ENCODE results near the gene KDM1B. TPM values are rescaled to one million over a fixed set of nuclear protein-coding genes. Genes with fewer than 3 reads are reported as not detected.
"Not testable (repeated sequence)": the region's sequence is repeated elsewhere in the genome, so short reads cannot be mapped to it uniquely, and the experiment has no call there.

KDM1B gene
- total RNA-seq, 1 experiment from 2014 or later, result 47.2 TPM

DNA sequence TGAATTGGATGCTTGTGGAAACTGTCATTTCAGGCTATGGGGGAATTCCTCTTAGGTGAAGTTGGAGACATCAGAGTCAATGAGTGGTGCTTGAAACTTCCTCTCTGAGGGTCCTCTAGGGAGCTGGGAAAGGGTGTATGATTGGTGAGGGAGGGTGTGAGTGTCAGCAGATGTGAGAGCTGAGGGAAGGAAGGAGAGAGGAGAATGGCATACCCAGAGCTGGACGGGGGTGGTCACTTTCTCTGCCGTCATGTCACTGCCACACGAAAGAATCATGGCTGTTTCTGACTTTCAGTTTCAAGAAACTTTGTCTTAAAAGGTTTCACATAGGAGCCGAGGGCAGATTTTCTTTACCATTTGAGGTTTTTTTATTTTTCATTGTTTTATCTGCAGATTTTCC, 58.8 kb downstream of the KDM1B start:
- H3K4me1 ChIP-seq (ENCODE audit: low read length), result peaks cover 43% of the 10 kb centered on the region
- peak overlapping the region; percentile 86 for H3K27ac ChIP-seq (ENCODE audit: low read length)
- H3K79me2 ChIP-seq (ENCODE audit: low read length), result no peaks in the 10 kb centered on the region
- no peaks in the 10 kb centered on the region for H3K9me3 ChIP-seq (ENCODE audit: low read length)
- DNase-seq, result no peak
- H3K27me3 ChIP-seq (ENCODE audit: low read length), result no peaks in the 10 kb centered on the region
- H3K9ac ChIP-seq (ENCODE audit: low read length), result no peak overlapping the region
- H4K20me1 ChIP-seq (ENCODE audit: insufficient read depth, low read depth, low read length), result no peaks in the 10 kb centered on the region
- H3K4me2 ChIP-seq (ENCODE audit: low read depth, low read length, poor library complexity, severe bottlenecking), result no peak overlapping the region
- peaks cover 13% of the 10 kb centered on the region for H3K36me3 ChIP-seq (ENCODE audit: insufficient read depth, low read length)
- H3K4me3 ChIP-seq (ENCODE audit: low read length), result no peak overlapping the region
- no peaks in the 10 kb centered on the region for H3K9me2 ChIP-seq (replicated peaks; ENCODE audit: insufficient read depth, low read length)
- no peak overlapping the region for H2AFZ ChIP-seq (ENCODE audit: low read length)

DNA sequence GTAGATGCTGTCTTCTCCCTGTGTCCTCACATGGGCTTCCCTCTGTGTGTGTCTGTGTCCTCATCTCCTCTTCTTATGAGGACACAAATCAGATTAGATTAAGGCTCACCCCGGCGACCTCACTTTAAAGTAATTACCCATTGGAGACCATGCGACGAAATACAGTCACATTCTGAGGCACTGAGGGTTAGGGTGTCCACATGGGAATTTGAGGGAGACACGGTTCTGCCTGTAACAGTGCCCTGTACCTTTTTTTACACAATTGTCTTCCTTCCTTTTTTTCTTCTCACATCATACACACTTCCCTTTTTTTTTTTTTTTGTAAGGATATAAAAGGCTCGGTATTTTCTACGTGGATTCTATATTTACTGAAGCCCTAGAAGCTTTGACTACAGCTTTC, 60.2 kb downstream of the KDM1B start:
- peaks cover 18% of the 10 kb centered on the region for H3K36me3 ChIP-seq (ENCODE audit: insufficient read depth, low read length)
- peak overlapping the region; percentile 25; the same call in 1 of the 2 replicates for H3K4me3 ChIP-seq (ENCODE audit: low read length)
- DNase-seq, result peak; percentile 82
- peak overlapping the region; percentile 86 for H3K27ac ChIP-seq (ENCODE audit: low read length)
- H3K79me2 ChIP-seq (ENCODE audit: low read length), result no peaks in the 10 kb centered on the region
- H3K9ac ChIP-seq (ENCODE audit: low read length), result peak overlapping the region; percentile 23
- H3K9me2 ChIP-seq (replicated peaks; ENCODE audit: insufficient read depth, low read length), result no peaks in the 10 kb centered on the region
- H3K4me1 ChIP-seq (ENCODE audit: low read length), result peaks cover 43% of the 10 kb centered on the region
- no peak overlapping the region for H2AFZ ChIP-seq (ENCODE audit: low read length)
- no peaks in the 10 kb centered on the region for H3K9me3 ChIP-seq (ENCODE audit: low read length)
- no peaks in the 10 kb centered on the region for H3K27me3 ChIP-seq (ENCODE audit: low read length)
- no peaks in the 10 kb centered on the region for H4K20me1 ChIP-seq (ENCODE audit: insufficient read depth, low read depth, low read length)
- peak overlapping the region; percentile 57 for H3K4me2 ChIP-seq (ENCODE audit: low read depth, low read length, poor library complexity, severe bottlenecking)

DNA sequence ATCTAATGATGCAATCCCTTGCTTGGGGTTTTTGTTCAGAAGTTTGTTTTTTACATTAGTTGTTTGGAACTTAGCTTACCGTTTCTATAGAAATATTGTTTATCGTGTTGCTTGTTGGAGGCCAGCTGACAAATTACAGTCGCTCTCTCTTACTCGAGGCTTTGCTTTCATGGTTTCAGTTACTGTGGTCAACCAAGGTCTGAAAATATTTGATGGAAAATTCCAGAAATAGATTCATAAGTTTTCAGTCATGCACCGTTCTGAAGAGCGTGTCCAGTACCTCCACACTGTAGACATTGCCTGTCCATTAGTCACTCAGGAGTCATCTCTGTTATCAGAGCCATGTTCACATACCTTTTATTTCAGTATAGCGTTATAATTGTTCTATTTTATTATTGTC, 61.2 kb downstream of the KDM1B start:
- peaks cover 34% of the 10 kb centered on the region for H3K4me1 ChIP-seq (ENCODE audit: low read length)
- no peaks in the 10 kb centered on the region for H3K27me3 ChIP-seq (ENCODE audit: low read length)
- no peak overlapping the region for H3K9ac ChIP-seq (ENCODE audit: low read length)
- peak overlapping the region; percentile 86 for H3K27ac ChIP-seq (ENCODE audit: low read length)
- H3K36me3 ChIP-seq (ENCODE audit: insufficient read depth, low read length), result peaks cover 21% of the 10 kb centered on the region
- no peaks in the 10 kb centered on the region for H3K9me2 ChIP-seq (replicated peaks; ENCODE audit: insufficient read depth, low read length)
- H3K9me3 ChIP-seq (ENCODE audit: low read length), result no peaks in the 10 kb centered on the region
- H3K4me2 ChIP-seq (ENCODE audit: low read depth, low read length, poor library complexity, severe bottlenecking), result peak overlapping the region; percentile 57
- DNase-seq, result no peak
- H4K20me1 ChIP-seq (ENCODE audit: insufficient read depth, low read depth, low read length), result no peaks in the 10 kb centered on the region
- no peak overlapping the region for H2AFZ ChIP-seq (ENCODE audit: low read length)
- H3K79me2 ChIP-seq (ENCODE audit: low read length), result no peaks in the 10 kb centered on the region
- no peak overlapping the region for H3K4me3 ChIP-seq (ENCODE audit: low read length)

DNA sequence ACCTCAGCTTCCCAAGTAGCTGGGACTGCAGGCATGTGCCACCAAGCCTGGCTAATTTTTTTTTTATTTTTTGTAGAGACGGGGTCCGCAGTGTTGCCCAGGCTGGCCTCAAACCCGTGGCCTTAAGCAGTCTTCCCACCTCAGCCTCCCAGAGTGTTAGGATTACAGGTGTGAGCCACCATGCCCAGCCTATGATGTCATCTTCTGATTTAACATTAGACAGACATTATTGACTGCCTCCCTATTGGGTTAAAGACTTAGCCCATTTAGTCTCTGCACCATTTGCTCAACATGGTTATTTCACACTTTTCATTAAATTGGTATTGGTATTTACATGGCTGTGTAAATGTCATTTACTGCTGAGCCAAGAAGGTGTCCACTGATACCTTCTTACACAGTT, 63.0 kb downstream of the KDM1B start:
- Histone ChIP-seq H2AFZ (ENCODE audit: low read length) (no peak overlapping the region), H3K27me3 (ENCODE audit: low read length) (no peaks in the 10 kb centered on the region), H4K20me1 (ENCODE audit: insufficient read depth, low read depth, low read length) (no peaks in the 10 kb centered on the region), H3K4me3 (ENCODE audit: low read length) (no peak overlapping the region), H3K9me2 (replicated peaks; ENCODE audit: insufficient read depth, low read length) (no peaks in the 10 kb centered on the region), H3K9ac (ENCODE audit: low read length) (no peak overlapping the region), H3K27ac (ENCODE audit: low read length) (no peak overlapping the region), H3K4me1 (ENCODE audit: low read length) (peaks cover 32% of the 10 kb centered on the region), H3K36me3 (ENCODE audit: insufficient read depth, low read length) (peaks cover 37% of the 10 kb centered on the region), H3K4me2 (ENCODE audit: low read depth, low read length, poor library complexity, severe bottlenecking) (no peak overlapping the region), H3K9me3 (ENCODE audit: low read length) (no peaks in the 10 kb centered on the region), H3K79me2 (ENCODE audit: low read length) (no peaks in the 10 kb centered on the region)
- no peak for DNase-seq

DNA sequence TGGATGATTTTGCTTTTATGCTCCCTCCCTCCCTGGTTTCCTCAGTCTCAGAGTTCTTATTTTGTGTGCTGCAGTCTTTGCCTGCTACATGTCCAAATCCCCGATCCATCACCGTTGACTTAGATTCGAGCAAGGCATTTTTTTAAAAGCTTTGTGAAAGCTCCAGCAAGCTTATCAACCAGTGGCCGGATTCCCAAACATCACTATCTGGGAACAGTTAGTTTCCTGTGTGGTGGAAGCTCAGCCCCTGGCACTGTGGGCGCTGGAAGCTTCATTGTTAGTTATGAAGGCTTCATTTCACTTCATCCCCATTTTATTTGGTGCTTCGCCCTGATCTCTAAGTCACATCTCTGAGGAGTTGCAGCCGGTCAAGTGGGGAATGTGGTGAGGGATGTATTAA, 64.4 kb downstream of the KDM1B start:
- Histone ChIP-seq H4K20me1 (ENCODE audit: insufficient read depth, low read depth, low read length) (no peaks in the 10 kb centered on the region), H3K9me3 (ENCODE audit: low read length) (no peaks in the 10 kb centered on the region), H3K4me2 (ENCODE audit: low read depth, low read length, poor library complexity, severe bottlenecking) (no peak overlapping the region), H3K79me2 (ENCODE audit: low read length) (peaks cover 4% of the 10 kb centered on the region; the same call in 1 of the 2 replicates), H3K27ac (ENCODE audit: low read length) (no peak overlapping the region), H3K4me3 (ENCODE audit: low read length) (no peak overlapping the region), H3K4me1 (ENCODE audit: low read length) (peaks cover 22% of the 10 kb centered on the region), H3K9ac (ENCODE audit: low read length) (no peak overlapping the region), H3K27me3 (ENCODE audit: low read length) (no peaks in the 10 kb centered on the region), H3K36me3 (ENCODE audit: insufficient read depth, low read length) (peaks cover 50% of the 10 kb centered on the region), H3K9me2 (replicated peaks; ENCODE audit: insufficient read depth, low read length) (no peaks in the 10 kb centered on the region), H2AFZ (ENCODE audit: low read length) (no peak overlapping the region)
- DNase-seq, result no peak

DNA sequence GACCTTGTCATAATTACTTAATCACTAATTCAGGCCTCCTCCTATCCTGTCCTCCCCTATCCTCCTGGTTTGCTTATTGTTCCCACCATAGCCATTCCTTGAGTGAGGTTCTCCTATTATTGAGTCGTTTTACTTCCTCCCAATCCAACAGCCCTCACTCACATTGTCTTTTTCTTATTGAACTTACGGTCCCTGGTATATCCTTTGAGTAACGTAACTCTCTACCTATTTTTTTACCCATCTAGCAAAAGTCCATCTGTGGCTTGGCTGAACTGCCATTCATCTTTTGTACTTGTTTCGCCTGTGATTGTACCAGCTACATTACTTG, 66.0 kb downstream of the KDM1B start:
- H3K9ac ChIP-seq (ENCODE audit: low read length), result no peak overlapping the region
- peaks cover 7% of the 10 kb centered on the region for H3K79me2 ChIP-seq (ENCODE audit: low read length)
- no peak overlapping the region for H3K4me2 ChIP-seq (ENCODE audit: low read depth, low read length, poor library complexity, severe bottlenecking)
- no peaks in the 10 kb centered on the region for H3K9me2 ChIP-seq (replicated peaks; ENCODE audit: insufficient read depth, low read length)
- no peak overlapping the region for H2AFZ ChIP-seq (ENCODE audit: low read length)
- H3K9me3 ChIP-seq (ENCODE audit: low read length), result no peaks in the 10 kb centered on the region
- H3K27me3 ChIP-seq (ENCODE audit: low read length), result no peaks in the 10 kb centered on the region
- H3K4me3 ChIP-seq (ENCODE audit: low read length), result no peak overlapping the region
- H3K36me3 ChIP-seq (ENCODE audit: insufficient read depth, low read length), result peaks cover 65% of the 10 kb centered on the region
- peaks cover 6% of the 10 kb centered on the region for H3K4me1 ChIP-seq (ENCODE audit: low read length)
- no peaks in the 10 kb centered on the region for H4K20me1 ChIP-seq (ENCODE audit: insufficient read depth, low read depth, low read length)
- H3K27ac ChIP-seq (ENCODE audit: low read length), result no peak overlapping the region
- DNase-seq, result no peak

DNA sequence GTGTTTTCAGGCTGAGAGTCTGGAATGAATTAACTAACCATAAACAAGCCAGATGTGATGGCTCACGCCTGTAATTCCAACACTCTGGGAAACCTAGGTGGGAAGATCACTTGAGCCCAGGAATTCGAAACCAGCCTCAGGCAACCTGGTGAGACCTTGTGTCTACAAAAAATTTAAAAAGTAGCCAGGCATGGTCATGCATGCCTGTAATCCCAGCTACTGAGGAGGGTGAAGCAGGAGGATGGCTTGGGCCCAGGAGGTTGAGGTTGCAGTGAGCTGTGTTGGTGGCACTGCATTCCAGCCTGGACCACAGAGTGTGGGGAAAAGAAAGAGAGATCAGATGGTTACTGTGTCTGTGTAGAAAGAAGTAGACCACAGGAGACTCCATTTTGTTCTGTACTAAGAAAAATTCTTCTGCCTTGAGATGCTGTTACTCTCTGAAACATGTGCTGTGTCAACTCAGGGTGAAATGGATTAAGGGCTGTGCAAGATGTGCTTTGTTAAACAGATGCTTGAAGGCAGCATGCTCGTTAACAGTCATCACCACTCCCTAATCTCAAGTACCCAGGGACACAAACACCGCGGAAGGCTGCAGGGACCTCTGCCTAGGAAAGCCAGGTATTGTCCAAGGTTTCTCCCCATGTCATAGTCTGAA, 71.4 kb downstream of the KDM1B start:
- H3K27me3 ChIP-seq (ENCODE audit: low read length), result not testable (repeated sequence)
- H3K36me3 ChIP-seq (ENCODE audit: insufficient read depth, low read length), result peaks cover 48% of the 10 kb centered on the region; the same call in 1 of the 2 replicates

DNA sequence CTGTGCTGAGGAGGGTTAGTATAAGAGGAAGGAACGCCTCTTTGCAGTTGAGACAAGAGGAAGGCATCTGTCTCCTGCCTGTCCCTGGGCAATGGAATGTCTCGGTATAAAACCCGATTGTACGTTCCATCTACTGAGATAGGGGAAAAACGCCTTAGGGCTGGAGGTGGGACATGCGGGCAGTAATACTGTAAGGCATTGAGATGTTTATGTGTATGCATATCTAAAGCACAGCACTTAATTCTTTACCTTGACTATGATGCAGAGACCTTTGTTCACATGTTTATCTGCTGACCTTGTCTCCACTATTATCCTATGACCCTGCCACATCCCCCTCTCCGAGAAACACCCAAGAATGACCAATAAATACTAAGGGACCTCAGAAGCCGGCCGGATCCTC, 71.9 kb downstream of the KDM1B start:
- not testable (repeated sequence) for H2AFZ ChIP-seq (ENCODE audit: low read length); H4K20me1 ChIP-seq (ENCODE audit: insufficient read depth, low read depth, low read length); H3K9me3 ChIP-seq (ENCODE audit: low read length); H3K4me3 ChIP-seq (ENCODE audit: low read length); DNase-seq; H3K27ac ChIP-seq (ENCODE audit: low read length); H3K4me2 ChIP-seq (ENCODE audit: low read depth, low read length, poor library complexity, severe bottlenecking); H3K4me1 ChIP-seq (ENCODE audit: low read length); H3K9ac ChIP-seq (ENCODE audit: low read length); H3K27me3 ChIP-seq (ENCODE audit: low read length); H3K9me2 ChIP-seq (replicated peaks; ENCODE audit: insufficient read depth, low read length)
- H3K79me2 ChIP-seq (ENCODE audit: low read length), result peaks cover 30% of the 10 kb centered on the region
- H3K36me3 ChIP-seq (ENCODE audit: insufficient read depth, low read length), result peaks cover 47% of the 10 kb centered on the region; the same call in 1 of the 2 replicates

More for the DNA sequence above, 71.4 kb downstream of the KDM1B start:
- not testable (repeated sequence) for H3K9me2 ChIP-seq (replicated peaks; ENCODE audit: insufficient read depth, low read length); H3K4me3 ChIP-seq (ENCODE audit: low read length); H3K9ac ChIP-seq (ENCODE audit: low read length); H4K20me1 ChIP-seq (ENCODE audit: insufficient read depth, low read depth, low read length); H2AFZ ChIP-seq (ENCODE audit: low read length); H3K4me1 ChIP-seq (ENCODE audit: low read length); DNase-seq; H3K4me2 ChIP-seq (ENCODE audit: low read depth, low read length, poor library complexity, severe bottlenecking); H3K27ac ChIP-seq (ENCODE audit: low read length); H3K9me3 ChIP-seq (ENCODE audit: low read length)
- peaks cover 24% of the 10 kb centered on the region for H3K79me2 ChIP-seq (ENCODE audit: low read length)
